GM18868 (cell line): Measurements from ENCODE around the gene TTBK1.

Experiments
- ATAC-seq: cut with Tn5 transposase; IDR thresholded peaks from one replicate; pipeline ENCODE4 v1.9.1; 2021; ENCODE audit warnings: mild to moderate bottlenecking, moderate library complexity; ENCODE audit not compliant: unreplicated experiment

The TTBK1 gene

GRCh38 chr6:43269273-43270007, 26.2 kb downstream of the TTBK1 start:
- ATAC-seq: no peak

- ATAC-seq: no peak
These were observed 28.0 kb downstream of the TTBK1 start for GRCh38 chr6:43271103-43271815.

- no peak for ATAC-seq
These were observed 28.7 kb downstream of the TTBK1 start for GRCh38 chr6:43271944-43272343.

GRCh38 chr6:43273707-43274106, 30.4 kb downstream of the TTBK1 start:
- no peak for ATAC-seq

GRCh38 chr6:43274127-43274915, 31.0 kb downstream of the TTBK1 start:
- ATAC-seq: no peak

- no peak for ATAC-seq
These were observed 31.8 kb downstream of the TTBK1 start for GRCh38 chr6:43274916-43275597.

- no peak for ATAC-seq
These were observed 32.7 kb downstream of the TTBK1 start for GRCh38 chr6:43275801-43276576.

GRCh38 chr6:43276577-43277305, 33.5 kb downstream of the TTBK1 start:
- ATAC-seq: no peak

GRCh38 chr6:43277306-43277642, 34.0 kb downstream of the TTBK1 start:
- no peak for ATAC-seq

- ATAC-seq: no peak
These were observed 34.6 kb downstream of the TTBK1 start for GRCh38 chr6:43277643-43278523.

- ATAC-seq: no peak
These were observed 35.3 kb downstream of the TTBK1 start for GRCh38 chr6:43278524-43279078.

GRCh38 chr6:43280234-43280633, 37.0 kb downstream of the TTBK1 start:
- ATAC-seq: no peak

GRCh38 chr6:43282060-43282459, 38.8 kb downstream of the TTBK1 start:
- ATAC-seq: no peak

- ATAC-seq: no peak
These were observed 39.6 kb downstream of the TTBK1 start for GRCh38 chr6:43282636-43283513.

GRCh38 chr6:43283514-43283901, 40.2 kb downstream of the TTBK1 start:
- no peak for ATAC-seq

GRCh38 chr6:43283905-43284304, 40.6 kb downstream of the TTBK1 start:
- no peak for ATAC-seq

GRCh38 chr6:43284991-43285781, 41.9 kb downstream of the TTBK1 start:
- ATAC-seq: no peak
